Heart left ventricle (tissue), 13 donors: ENCODE results near the gene IFNGR2.

ENCODE experiments used
- POLR2A ChIP-seq, 2 donors: fragments of 450-650 bp; IDR thresholded peaks; one replicate each; pipeline ENCODE4 v1.6.1; 2017; ENCODE audit warnings: antibody characterized with exemption in 2 of 2, mild to moderate bottlenecking in 2 of 2, moderate library complexity in 2 of 2
- TF ChIP-seq, protein P1 (sequence below), 12 donors: fragments of 200-600 bp; sonication (generic) in 4 of 12; IDR thresholded peaks; one replicate each; pipeline versions ENCODE4 v1.5.0 to v1.8.0; 2018 to 2022; ENCODE audit warnings: antibody characterized with exemption in 12 of 12, mild to moderate bottlenecking in 5 of 12
- donor health status: ischemic (EF 13 %, LVEDD 7.1; RV severe dilation, severe dysfunction).
- donor health status: DM: no; HTN: yes; CAD: no.
- donor health status: DM: no; HTN: no; CAD: no.
- donor health status: ischemic (EF 25% LVEDD 6.9; RV normal size, moderate dysfunction).
- donor health status: ischemic (EF 25% LVEDD 5.7; RV mildly dilated, moderate dysfunction).
- donor health status: ischemic (EF 35%, LVEDD 5.7; RV mildly dilated, moderate dysfunction).
- donor health status: nonischemic (EF 11% LVEDD 7.7; RV severe dilation, severe dysfunction).
- donor health status: DM: yes; HTN: yes; CAD: no.
- donor health status: PGD.
- donor health status: ischemic (EF 29% LVEDD 5.4; RV normal size, mild dysfunction).
- donor health status: nonischemic (EF 23%, LVEDD 6.1; RV moderate dilation, normal function).

DNA sequence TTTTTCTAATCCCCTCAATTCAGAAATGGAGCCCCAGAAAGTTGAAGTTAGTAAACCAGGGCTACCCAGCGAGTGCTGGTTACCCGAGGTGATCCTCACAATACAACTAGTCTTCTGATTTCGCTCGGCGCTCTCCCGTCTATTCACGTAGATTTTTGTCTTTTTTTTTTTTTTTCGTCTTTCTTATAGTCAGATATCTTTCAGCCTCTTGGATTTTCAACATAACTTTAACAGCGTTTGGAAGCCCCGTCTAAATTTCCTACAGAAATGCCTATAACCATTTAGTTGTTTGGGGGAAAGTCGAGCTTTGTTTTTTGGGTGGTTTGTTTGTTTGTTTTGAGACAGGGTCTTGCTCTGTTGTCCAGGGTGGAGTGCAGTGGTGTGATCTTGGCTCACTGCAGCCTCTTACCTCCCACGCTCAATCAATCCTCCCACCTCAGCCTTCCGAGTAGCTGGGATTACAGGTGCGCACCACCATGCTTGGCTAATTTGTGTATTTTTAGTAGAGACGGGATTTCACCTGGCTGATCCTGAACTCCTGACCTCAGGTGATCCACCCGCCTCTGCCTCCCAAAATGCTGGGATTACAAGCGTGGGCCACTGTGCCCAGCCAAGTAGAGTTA lies 77.4 kb downstream of the IFNGR2 start:
- TF ChIP-seq, protein P1, sequence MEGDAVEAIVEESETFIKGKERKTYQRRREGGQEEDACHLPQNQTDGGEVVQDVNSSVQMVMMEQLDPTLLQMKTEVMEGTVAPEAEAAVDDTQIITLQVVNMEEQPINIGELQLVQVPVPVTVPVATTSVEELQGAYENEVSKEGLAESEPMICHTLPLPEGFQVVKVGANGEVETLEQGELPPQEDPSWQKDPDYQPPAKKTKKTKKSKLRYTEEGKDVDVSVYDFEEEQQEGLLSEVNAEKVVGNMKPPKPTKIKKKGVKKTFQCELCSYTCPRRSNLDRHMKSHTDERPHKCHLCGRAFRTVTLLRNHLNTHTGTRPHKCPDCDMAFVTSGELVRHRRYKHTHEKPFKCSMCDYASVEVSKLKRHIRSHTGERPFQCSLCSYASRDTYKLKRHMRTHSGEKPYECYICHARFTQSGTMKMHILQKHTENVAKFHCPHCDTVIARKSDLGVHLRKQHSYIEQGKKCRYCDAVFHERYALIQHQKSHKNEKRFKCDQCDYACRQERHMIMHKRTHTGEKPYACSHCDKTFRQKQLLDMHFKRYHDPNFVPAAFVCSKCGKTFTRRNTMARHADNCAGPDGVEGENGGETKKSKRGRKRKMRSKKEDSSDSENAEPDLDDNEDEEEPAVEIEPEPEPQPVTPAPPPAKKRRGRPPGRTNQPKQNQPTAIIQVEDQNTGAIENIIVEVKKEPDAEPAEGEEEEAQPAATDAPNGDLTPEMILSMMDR (IDR thresholded peaks at IDR 0.05), result no peak
- TF ChIP-seq POLR2A (IDR thresholded peaks at IDR 0.05), result no peak
